ENCODE measurements around the gene EEF1G. TPM values are rescaled to one million over a fixed set of nuclear protein-coding genes. Genes with fewer than 3 reads are reported as not detected.

EEF1G gene
- total RNA-seq, 2 donors from 2014 or later = 707 to 1,175 TPM

- Histone ChIP-seq H3K9me3 (no peaks in the 10 kb centered on the region), H3K36me3 (peaks cover 9% of the 10 kb centered on the region), H3K4me1 (peaks cover 0 to 28% of the 10 kb centered on the region in 2 donors), H3K27ac (peak overlapping the region; percentile 92 to 97), H3K27me3 (no peaks in the 10 kb centered on the region), H3K4me3 (peak overlapping the region; percentile 78 to 88)
- TF ChIP-seq CTCF (IDR thresholded peaks at IDR 0.05) = no peak
- no peak for DNase-seq (ENCODE audit: low spot score)
These were observed 37.4 kb upstream of the EEF1G start for GRCh38 chr11:62610814-62611704.

GRCh38 chr11:62610403-62610802 is 36.7 kb upstream of the EEF1G start:
- Histone ChIP-seq H3K9me3 (no peaks in the 10 kb centered on the region), H3K36me3 (peaks cover 16% of the 10 kb centered on the region), H3K27ac (no peak overlapping the region), H3K4me3 (no peak overlapping the region), H3K4me1 (peaks cover 0 to 28% of the 10 kb centered on the region in 2 donors), H3K27me3 (no peaks in the 10 kb centered on the region)
- no peak for TF ChIP-seq CTCF (IDR thresholded peaks at IDR 0.05)
- DNase-seq (ENCODE audit: low spot score) = no peak

GRCh38 chr11:62608776-62609175 is 35.1 kb upstream of the EEF1G start:
- H3K9me3 ChIP-seq = no peaks in the 10 kb centered on the region
- no peak for TF ChIP-seq CTCF (IDR thresholded peaks at IDR 0.05)
- no peak for DNase-seq (ENCODE audit: low spot score)
- no peak overlapping the region for H3K4me3 ChIP-seq
- peaks cover 0 to 28% of the 10 kb centered on the region in 2 donors for H3K4me1 ChIP-seq
- H3K36me3 ChIP-seq = peaks cover 19% of the 10 kb centered on the region
- no peak overlapping the region for H3K27ac ChIP-seq
- no peaks in the 10 kb centered on the region for H3K27me3 ChIP-seq

- Histone ChIP-seq H3K27ac (no peak overlapping the region), H3K36me3 (peaks cover 19% of the 10 kb centered on the region), H3K27me3 (no peaks in the 10 kb centered on the region), H3K9me3 (no peaks in the 10 kb centered on the region), H3K4me3 (no peak overlapping the region), H3K4me1 (peaks cover 0 to 29% of the 10 kb centered on the region in 2 donors)
- no peak for DNase-seq (ENCODE audit: low spot score)
- TF ChIP-seq CTCF (IDR thresholded peaks at IDR 0.05) = no peak
These were observed 34.0 kb upstream of the EEF1G start for GRCh38 chr11:62607714-62608113.

- Histone ChIP-seq H3K36me3 (peaks cover 19% of the 10 kb centered on the region), H3K4me3 (no peak overlapping the region), H3K4me1 (peaks cover 0 to 26% of the 10 kb centered on the region in 2 donors), H3K9me3 (no peaks in the 10 kb centered on the region), H3K27me3 (no peaks in the 10 kb centered on the region), H3K27ac (no peak overlapping the region)
- no peak for TF ChIP-seq CTCF (IDR thresholded peaks at IDR 0.05)
- DNase-seq (ENCODE audit: low spot score) = no peak
These were observed 32.2 kb upstream of the EEF1G start for GRCh38 chr11:62605902-62606301.
